Suppressor macrophage treated with lipopolysaccharide for 4 hours (primary cell): Measurements from ENCODE around the gene JAM3.
"Not testable (repeated sequence)": the region's sequence is repeated elsewhere in the genome, so short reads cannot be mapped to it uniquely, and the experiment has no call there.

Experiments used
- DNase-seq: peaks from one replicate; pipeline ENCODE4 v3.0.0-alpha.2; 2020

The JAM3 gene

DNA sequence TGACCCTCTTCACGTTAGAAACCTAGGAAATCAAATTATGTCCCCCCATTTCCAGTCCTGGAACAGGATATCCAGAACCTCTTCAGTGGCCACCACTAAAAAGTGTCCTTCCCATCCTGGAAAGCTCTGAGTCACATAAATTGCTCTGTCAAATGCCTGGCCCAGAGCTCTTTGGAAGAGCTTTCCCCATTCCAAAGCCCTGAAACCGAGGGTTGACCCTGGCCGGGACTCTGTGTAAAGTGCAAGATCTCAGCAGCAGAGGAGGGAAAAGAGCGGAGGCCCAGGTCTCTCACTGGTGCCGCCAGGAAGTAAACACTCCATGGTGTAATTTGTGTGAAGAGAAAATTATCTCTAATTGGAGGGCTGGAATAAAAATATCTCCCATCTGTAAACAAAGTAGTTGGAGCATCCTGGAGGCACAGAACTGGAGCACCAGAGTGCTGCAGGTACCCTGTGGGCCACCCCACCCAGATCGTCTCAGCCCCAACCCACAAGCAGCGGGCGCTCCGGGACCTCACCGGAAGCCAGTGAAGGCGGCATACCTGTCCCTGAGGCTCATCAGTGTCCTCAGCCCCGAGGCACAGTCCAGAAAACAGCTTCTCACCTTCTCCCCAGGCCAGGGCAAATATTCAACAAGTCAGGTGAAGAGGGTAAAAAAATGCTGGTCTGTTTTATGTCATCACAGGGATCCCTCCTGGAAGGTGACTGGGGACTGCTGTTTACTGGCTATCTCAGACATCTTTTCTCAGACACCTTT is 4.7 kb upstream of the JAM3 start:
- DNase-seq: no peak

- DNase-seq: no peak
Measured at GRCh38 chr11:134065381-134065780, 3.5 kb upstream of the JAM3 start.

- no peak for DNase-seq
Measured at GRCh38 chr11:134066943-134067885, 1.7 kb upstream of the JAM3 start.

- no peak for DNase-seq
Measured at GRCh38 chr11:134069426-134070341, 812 bp downstream of the JAM3 start.

DNA sequence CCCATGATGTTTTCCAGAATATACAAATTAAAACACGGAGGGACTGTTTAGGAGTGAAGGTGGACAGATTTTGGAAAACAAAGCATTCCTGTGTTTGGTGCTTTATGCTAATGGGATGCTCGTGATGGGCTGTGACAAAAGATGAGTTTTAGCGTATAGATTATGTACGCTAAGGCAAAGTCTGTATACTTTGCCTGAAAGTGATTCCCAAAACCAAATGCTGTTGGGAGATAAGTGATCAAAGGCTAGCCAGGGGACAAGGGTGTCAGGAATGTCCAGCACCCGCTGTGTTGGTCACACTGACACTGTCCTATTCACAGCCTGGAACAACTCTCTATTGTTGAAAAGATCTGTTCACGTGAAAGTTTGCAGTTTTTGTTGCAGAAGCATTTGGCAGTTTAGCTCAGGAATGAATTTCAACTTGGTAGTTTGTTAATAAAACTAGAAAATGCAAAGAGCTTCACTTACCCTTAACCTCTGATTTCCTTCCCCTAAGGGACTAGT is 1.5 kb downstream of the JAM3 start:
- no peak for DNase-seq

DNA sequence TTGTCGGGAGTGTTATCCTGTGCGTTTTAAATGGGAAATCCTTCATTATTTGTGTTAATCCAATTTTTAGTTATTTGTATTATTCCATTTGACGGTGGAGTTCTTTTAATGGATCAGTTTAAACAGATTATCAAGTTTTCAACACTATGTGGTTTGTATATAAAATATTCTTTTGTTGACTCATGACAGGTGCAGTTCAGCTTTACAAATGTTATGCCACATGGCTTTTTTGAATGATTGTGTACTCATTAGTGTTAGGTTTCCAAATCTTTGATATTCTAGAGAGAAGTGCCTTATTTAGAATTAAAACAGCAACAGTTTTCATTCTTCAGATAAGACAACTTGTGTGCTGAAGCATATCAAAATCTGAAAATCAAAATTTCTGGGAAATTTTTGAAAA is 2.4 kb downstream of the JAM3 start:
- DNase-seq: no peak

DNA sequence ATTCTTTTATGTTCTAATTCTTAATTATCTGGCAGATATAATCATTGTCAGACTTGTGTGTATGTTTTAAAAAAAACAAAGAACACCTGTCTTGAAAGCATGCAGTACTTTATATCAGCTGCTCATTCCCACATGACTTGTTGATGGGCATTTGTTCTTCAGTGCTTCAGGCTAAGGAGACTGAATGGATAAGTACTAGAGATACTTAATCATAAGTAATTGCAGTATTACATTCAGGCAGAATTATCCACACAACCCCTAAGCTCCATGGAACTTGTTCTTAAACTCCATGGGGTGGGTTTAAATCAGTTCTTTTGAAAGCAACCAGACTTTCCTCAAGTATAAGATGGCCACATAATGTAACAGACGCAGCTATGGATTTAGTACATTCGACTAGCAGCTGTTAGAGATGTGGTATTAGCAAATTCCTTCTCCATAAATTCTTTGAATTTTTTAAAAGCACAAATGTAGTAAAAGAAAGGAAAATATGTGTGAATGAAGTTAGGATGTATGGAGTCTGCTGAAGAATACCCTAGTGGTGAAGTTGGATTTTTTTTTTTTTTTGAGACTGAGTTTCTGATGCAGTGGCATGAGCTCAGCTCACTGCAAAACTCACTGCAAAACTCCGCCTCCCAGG is 3.0 kb downstream of the JAM3 start:
- DNase-seq: no peak

DNA sequence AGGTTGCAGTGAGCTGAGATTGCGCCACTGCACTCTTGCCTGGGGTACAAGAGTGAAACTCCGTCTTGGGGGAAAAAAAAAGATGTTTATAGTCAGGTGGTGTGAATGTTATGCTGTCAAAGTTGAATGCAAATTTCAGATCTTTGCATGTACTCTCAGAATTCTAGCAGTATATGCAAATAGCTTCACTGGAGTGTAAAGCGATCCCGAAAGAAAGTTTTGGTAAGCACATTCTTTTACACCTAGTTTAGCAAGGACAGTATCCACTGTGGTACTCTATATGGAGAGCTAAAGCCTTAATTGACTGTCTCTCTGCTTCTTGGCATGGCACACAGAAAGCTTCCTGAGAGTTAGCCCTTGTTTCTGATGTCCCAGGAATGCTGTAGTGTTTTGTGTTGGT is 4.0 kb downstream of the JAM3 start:
- DNase-seq: no peak

DNA sequence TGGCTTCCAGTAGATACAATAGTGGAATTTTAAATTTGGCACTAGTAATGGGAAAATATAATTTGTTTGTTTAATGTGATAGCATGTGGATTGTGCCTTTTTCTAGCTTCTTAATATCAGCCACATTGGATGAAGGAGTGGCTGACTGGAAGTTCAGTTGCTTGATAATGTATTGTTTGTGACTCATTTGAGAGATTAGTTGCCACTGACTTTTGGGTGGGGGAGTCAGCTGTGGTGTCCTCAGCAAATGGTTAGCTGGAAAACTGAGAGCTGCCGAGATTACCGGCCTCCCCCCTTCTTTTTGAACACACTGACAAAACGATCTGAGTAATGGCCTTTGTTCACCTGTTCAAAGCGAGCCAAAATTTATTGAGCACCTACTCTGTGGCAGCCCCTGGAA is 5.5 kb downstream of the JAM3 start:
- DNase-seq: no peak

- DNase-seq: no peak
Measured at GRCh38 chr11:134074766-134075165, 5.9 kb downstream of the JAM3 start.

GRCh38 chr11:134079317-134079716 is 10.4 kb downstream of the JAM3 start:
- no peak for DNase-seq

DNA sequence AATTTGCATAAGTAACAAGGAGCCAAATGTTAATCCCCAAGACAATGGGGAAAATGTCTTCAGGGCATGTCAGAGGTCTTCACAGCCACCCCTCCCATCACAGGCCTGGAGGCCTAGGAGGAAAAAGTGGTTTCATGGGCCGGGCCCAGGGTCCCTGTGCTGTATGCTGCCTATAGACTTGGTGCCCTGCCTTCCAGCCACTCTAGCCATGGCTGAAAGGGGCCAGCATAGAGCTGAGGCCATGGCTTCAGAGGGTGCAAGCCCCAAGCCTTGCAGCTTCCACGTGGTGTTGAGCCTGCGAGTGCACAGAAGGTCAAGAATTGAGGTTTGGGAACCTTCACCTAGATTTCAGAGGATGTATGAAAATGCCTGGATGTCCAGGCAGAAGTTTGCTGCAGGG is 12.4 kb downstream of the JAM3 start:
- not testable (repeated sequence) for DNase-seq

DNA sequence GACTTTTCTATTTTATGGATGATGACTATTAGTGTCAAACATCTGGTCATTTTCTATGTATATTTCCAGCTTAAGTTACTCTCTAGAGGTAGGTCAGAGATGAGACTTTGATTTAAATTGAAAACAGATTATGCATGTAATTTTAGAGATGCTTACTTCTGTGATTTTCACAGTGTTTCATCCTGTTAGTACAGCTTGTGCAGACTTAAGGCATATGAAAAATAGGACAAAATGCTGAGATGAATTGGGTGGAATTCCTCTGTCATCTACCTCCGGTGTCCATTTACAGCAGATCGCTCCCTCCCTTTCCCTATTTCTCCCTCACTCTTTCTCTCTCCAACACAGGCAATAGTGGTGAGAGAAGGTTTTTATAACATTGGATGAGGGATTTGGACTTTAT is 14.1 kb downstream of the JAM3 start:
- DNase-seq: no peak

DNA sequence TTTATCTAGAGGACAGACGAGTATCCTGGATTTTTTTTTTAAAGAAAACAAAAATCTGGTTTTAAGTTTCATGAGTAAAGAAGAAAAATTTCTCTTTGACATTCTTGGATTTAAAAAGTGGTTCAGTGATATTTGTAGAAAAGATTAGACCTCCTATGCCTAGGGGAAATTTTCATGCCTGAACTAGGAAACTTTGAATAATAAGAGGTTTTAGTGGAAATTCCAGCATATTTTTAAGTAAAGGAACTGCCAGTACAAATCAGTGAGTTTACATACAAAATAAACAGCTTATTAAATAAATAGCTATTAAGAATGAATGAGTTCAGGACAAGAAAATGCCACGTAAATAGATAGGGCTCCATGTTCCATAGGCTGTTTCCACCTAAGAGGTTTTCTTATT is 17.5 kb downstream of the JAM3 start:
- no peak for DNase-seq

DNA sequence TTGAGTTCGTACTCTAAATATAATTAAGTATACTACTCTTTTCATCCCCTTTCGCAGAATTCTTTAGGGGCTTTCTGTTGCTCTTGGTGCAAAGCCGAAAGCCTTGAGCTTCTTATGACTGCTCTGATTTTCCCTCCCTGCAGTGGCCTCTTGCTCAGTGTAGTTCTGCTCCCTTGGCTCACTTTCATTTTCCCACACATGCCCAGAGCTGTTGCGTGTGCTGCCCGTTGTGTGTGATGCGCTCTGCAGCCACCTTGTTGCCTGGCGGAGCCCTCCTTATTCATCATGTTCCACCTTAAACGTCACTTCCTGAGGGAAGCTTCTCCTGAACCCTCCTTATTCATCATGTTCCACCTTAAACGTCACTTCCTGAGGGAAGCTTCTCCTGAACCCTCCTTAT is 23.1 kb downstream of the JAM3 start:
- not testable (repeated sequence) for DNase-seq

- DNase-seq: no peak
Measured at GRCh38 chr11:134097166-134097565, 28.3 kb downstream of the JAM3 start.

DNA sequence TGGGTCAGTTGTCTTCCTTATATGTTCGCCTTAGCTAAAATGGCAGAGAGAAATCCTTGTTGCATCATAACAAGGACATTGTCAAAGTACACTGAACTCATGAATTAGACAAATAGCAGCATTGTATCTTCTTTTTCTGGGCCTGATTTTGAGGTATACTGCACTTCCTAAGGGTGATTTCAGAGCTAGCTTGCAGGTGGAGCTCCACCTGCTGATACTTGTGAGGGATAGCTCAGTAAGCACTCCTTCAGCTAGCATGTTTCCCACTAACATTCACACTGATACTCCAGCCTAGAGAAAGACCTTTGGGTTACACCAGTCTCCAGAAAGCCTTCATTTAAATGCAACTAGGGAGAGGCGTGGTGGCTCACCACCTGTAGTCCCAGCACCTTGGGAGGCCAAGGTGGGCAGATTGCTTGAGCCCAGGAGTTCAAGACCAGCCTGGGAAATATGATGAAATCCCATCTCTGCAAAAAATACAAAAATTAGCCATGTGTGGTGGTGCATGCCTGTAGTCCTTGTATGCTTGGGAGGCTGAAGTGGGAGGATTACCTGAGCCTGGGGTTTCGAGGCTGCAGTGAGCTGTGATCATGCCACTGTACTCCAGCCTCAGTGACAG is 29.8 kb downstream of the JAM3 start:
- DNase-seq: no peak

DNA sequence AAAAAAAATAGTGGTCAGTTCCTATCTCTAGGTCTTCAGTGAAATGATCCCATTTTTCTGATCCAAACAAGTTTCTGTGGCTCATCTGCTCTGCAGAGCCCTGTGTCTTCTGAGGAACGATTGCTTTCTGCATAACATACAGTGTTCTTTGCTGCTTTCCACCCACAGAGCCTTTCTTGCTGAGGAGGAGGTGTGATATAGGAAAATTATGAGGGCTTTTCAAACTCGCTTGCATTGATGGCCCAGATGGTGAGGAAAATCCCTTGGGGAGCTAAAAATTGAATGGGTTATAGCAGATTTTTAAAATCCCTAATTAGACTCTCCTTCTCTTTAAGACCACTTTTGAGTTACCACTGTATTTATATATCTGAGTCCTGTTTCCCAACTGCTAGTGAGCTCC is 31.3 kb downstream of the JAM3 start:
- no peak for DNase-seq

DNA sequence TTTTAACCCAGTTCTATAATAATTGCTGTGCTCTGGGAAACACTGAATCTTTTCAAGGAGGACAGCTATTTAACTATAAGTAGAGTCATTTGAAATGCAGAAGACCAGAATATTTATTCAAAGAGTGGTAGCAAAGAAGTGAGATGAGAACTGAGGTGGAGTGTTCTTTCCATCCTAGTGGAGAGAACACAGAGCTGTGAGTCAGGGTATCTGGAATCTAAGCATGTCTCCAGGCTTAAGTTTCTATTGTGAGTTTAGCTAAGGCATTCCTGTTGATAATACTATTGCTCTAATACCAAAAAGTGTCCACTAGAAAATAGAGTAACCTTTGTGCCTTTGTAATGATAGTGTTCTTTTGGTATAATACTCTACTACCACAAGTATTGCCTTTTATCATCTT is 32.4 kb downstream of the JAM3 start:
- no peak for DNase-seq

GRCh38 chr11:134110252-134110815 is 41.5 kb downstream of the JAM3 start:
- no peak for DNase-seq

DNA sequence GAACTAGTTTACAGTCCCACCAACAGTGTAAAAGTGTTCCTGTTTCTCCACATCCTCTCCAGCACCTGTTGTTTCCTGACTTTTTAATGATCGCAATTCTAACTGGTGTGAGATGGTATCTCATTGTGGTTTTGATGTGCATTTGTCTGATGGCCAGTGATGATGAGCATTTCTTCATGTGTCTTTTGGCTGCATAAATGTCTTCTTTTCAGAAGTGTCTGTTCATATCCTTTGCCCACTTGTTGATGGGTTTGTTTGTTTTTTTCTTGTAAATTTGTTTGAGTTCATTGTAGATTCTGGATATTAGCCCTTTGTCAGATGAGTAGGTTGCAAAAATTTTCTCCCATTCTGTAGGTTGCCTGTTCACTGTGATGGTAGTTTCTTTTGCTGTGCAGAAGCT is 44.9 kb downstream of the JAM3 start:
- DNase-seq: not testable (repeated sequence)

GRCh38 chr11:134116210-134116609 is 47.3 kb downstream of the JAM3 start:
- DNase-seq: no peak
